ENCODE data around the gene FAM168A.

- TF ChIP-seq, protein P1, sequence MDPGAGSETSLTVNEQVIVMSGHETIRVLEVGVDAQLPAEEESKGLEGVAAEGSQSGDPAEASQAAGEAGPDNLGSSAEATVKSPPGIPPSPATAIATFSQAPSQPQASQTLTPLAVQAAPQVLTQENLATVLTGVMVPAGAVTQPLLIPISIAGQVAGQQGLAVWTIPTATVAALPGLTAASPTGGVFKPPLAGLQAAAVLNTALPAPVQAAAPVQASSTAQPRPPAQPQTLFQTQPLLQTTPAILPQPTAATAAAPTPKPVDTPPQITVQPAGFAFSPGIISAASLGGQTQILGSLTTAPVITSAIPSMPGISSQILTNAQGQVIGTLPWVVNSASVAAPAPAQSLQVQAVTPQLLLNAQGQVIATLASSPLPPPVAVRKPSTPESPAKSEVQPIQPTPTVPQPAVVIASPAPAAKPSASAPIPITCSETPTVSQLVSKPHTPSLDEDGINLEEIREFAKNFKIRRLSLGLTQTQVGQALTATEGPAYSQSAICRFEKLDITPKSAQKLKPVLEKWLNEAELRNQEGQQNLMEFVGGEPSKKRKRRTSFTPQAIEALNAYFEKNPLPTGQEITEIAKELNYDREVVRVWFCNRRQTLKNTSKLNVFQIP (CRISPR knock-in tag; IDR thresholded peaks at IDR 0.05; ENCODE audit: borderline replicate concordance, low read depth) = no peak
- TF ChIP-seq ZC3H10 (CRISPR knock-in tag; IDR thresholded peaks at IDR 0.05) = no peak
These were observed 232.3 kb downstream of the FAM168A start for GRCh38 chr11:73365352-73366264.
